ENCODE measurements around the gene FOXJ1.

FOXJ1 gene

DNA sequence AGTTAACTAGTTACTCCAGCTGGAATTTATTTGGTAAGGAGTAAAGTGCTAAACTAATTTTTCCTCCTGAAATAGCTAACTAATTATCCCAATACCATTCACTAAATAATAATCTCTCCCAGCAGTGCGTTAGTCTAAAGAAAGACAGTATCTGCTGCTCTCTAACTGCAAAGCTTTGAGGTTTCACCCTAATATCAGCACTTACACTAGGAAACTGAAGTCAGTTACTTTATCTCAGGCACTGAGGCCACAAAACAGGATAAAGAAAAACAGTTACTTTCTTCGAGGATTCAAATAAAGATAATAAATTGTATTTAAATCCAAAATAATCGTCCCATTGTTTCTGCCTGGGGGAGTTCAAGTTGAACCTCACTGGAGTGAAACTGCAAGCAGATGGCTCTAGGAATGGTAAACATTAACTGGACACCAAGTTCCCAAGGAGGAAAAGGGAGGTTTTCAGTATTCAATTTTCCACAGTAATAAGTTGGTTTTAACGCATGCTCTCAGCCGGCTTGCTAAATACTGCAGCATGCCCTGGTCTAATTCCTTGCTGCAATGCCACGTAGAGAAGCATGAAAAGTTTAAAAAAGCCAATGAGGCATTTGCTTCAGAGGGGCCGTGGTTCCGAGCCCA, 20.0 kb upstream of the FOXJ1 start:
- no peak for DNase-seq (ENCODE audit: low read depth in 1 of 2, low spot score in 1 of 2)

DNA sequence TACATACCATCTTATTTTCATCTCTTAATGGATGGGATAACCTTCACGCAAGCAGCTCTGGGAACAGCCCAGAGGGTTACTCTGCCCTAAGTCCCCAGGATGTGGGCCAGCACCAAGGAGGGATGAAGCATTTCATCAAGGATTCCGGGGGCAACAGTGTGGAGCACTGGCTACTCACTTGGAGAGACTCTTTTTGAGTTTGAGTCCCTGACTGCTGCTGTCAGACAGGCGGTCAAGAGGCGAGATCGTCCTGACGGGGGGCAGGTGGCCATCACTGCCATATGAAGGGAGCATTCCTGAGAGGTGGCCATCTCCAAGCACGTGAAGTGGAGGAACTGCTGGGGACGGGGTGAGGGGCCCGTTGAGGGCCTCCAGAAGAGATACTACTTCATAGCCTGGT, 18.1 kb upstream of the FOXJ1 start:
- DNase-seq (ENCODE audit: low read depth in 1 of 2, low spot score in 1 of 2) = no peak

DNA sequence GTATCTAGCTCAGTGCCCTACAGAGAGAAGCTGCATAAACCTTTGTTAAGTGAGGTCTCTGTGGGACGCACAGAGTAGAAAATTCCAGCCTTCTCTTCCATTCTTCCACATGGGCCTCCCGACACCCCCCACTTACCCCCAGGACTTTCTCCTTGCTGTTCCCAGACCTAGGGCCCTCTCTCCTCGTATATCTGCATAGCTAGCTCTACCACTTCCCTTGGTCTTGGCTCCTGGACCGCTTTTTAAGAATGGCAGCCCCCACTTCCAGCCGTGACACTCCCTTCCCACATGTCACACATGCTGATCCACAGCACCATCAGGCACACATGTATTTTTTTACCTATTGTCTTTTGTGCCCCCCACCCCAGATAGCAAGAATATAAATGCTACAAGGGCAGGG, 16.7 kb upstream of the FOXJ1 start:
- DNase-seq (ENCODE audit: low read depth in 1 of 2, low spot score in 1 of 2) = no peak

DNA sequence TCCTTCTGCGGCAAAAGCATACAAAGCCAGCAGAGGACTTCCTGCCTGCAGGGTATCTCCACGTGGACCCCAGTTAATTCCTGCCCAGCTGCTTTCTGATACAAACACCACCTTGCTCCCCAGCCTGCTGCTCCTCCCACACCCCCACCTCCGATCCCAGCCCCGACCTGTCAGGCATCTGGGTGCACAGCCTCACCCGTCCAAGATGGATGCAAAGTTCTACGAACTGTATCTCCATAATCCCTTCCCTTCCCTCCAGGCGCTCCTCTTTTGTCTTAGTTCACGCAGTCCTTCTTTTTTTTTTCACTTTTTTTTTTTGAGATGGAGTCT, 15.6 kb upstream of the FOXJ1 start:
- no peak for DNase-seq (ENCODE audit: low read depth in 1 of 2, low spot score in 1 of 2)

DNA sequence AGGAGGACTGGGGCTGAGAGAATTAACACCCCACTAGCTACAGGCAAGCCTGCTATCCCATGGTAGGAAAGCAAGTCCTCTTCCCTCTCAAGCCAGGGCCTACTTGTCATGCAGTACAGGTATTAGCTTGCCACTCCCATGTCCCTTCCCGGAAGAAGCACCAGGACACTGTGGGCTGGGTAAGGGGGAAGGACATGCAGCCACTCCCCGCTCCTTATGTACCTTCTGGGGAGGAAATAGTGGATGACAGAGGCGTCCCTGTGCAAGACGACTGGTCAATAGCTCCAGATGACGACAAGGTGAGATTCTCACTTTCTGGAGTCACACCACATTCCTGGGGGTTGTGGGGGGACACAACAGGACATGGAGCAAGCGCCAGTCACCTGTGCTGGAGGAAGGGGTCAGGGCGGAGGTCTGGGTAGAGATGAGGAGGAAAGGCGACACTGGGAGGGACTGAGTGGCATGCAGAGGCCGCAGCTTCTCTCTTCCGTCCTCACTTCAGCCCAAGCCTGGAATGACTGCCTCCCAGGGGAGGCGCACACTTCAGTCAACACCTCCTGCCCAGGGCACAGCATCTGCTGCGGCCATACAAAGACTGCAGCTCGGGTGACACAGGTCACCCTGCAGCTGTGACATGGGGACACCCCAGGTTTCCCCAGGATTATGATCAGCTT, 15.1 kb upstream of the FOXJ1 start:
- no peak for DNase-seq (ENCODE audit: low read depth in 1 of 2, low spot score in 1 of 2)

DNA sequence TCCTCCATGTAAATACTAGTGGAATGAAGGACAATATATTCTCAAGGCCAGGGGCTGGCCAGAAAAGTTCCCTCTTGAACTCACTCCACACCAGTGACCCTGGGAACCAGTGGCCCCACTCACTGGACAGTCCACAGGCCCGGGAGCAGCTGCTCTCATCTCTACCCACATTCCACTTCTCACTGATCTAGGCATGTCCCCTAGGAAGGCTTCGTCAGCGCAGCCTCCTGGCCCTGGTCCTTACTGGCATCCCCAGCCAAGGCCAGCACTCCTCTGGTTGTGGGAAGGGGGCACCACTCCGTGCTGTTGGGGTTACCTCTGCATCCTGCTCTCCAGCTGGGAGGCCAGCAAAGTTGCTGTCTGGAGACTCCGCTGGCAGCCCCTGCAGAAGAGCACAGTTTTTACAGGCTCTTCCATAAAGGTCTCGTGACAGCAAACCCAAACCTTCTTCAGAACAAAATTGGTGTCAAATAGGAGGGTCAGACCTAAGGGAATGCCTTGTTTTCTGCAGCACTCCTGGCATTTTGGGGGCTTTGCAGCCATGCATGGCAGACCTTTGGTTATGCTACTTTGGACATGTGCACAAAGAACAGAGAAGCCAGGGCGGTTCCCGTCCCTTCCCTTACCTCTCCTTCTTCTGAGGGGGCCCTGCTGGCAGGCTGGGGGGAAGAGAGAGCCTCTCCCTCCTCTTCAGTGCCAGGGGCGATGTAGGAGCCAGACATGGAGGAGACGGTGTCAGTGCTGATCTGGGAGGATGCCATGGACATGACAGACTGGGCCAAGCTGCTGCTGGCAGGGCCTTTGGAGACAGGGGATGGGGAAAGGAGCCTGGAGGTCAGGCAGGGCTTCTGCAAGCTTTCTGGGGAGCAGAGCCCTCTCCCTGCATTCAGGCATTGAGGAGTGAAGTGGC, 14.1 kb upstream of the FOXJ1 start:
- no peak for DNase-seq (ENCODE audit: low read depth in 1 of 2, low spot score in 1 of 2)

DNA sequence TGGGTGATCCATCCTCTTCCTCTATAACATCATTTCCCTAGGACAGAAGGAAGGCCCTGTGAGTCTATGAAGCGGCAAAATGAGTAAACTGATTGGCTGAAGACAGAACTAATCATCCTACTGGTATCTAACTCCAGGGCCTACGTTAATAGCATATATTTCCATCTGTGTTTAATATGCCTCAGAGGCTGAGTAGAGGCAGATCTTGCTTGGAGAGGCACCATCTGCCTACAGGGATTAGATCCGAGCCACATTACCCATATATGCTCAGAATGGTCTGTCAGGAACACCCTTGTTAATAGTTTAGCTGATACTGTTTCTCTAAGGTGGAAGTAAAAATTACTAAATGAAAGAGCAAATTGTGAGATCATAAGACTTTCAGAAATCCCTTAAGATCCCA, 13.2 kb upstream of the FOXJ1 start:
- DNase-seq (ENCODE audit: low read depth in 1 of 2, low spot score in 1 of 2) = no peak

DNA sequence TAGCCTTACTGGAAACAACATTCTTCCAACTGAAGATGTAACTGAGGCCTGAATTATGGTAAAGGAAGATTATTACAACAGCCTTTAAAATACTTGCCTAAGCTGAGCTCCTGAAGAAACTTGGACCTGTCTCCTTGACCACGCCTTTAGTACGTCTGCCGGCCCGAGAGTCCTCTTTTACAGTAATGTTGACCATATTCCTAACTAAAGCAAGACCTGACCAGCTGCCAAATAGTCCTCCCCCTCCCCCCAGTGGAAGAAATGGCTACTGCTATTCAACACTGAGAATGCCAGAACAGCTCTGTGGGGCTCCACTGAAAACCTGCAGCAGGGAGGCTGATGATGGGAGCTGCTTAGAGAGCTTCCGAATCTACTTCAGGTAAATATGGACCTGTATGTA, 12.6 kb upstream of the FOXJ1 start:
- no peak for DNase-seq (ENCODE audit: low read depth in 1 of 2, low spot score in 1 of 2)

DNA sequence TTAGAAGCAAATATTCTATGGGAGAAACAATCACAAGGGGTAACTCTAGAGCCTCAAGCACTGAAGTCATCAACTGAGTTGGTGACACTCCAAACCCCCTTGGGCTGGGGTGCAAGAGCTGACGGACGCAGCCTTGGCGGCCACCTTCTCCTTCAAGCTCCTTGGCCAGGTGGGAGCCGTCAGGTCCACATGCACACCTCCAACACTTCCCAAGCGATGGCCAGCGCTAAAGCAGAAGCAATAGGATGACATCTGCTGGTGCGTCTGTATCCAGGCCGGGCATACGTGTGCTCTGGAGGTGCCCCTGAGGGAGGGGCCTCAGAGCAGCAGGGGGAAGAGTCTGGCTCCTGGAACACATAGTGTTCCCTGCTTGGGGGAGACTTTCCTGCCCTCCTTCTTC, 12.2 kb upstream of the FOXJ1 start:
- no peak for DNase-seq (ENCODE audit: low read depth in 1 of 2, low spot score in 1 of 2)

DNA sequence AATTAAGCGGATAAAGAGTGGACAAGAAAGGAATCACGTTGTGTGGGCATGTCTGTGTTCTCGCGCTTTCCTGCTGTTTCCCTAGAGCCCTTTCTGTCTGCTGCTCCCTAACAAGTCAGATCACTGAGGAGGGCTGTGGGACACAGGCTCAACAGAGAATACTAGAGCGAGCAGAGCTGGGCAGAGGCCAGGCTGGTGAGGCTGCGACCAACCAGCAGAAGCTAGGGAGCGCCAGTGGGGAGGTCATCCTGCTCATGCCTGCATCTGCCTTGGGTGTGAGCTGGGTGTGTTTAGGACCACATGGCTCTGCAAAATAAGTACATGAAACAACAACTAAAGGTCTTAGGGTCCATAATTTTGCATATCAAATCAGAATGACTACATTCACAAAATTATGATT, 11.5 kb upstream of the FOXJ1 start:
- DNase-seq (ENCODE audit: low read depth in 1 of 2, low spot score in 1 of 2) = no peak

DNA sequence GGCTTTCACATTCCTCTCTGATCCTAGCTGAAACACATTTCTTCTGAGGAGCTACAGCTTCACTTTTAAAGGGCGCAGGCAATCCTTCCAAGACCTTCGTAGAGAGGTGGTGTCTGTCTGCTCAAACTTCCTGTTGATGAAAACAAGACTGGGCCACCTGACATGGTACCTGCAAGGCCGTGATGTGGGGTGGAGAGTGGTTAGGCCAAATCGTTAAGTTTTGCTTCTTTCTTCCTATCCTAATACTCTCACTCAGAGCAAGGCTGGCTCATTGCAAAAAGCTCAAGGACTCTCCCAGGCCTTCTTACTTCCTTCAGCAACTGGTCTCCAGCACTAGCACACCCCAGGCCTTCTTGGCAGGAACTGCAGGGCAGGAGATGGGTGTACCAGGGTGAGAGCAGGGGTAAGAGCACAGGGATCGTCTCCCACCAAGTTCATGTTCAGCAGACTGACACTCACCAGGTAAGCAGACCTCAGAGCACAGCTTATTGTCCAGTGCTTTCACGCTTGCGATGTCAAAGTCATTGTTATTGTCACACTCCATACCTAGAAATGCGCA, 10.9 kb upstream of the FOXJ1 start:
- no peak for DNase-seq (ENCODE audit: low read depth in 1 of 2, low spot score in 1 of 2)

DNA sequence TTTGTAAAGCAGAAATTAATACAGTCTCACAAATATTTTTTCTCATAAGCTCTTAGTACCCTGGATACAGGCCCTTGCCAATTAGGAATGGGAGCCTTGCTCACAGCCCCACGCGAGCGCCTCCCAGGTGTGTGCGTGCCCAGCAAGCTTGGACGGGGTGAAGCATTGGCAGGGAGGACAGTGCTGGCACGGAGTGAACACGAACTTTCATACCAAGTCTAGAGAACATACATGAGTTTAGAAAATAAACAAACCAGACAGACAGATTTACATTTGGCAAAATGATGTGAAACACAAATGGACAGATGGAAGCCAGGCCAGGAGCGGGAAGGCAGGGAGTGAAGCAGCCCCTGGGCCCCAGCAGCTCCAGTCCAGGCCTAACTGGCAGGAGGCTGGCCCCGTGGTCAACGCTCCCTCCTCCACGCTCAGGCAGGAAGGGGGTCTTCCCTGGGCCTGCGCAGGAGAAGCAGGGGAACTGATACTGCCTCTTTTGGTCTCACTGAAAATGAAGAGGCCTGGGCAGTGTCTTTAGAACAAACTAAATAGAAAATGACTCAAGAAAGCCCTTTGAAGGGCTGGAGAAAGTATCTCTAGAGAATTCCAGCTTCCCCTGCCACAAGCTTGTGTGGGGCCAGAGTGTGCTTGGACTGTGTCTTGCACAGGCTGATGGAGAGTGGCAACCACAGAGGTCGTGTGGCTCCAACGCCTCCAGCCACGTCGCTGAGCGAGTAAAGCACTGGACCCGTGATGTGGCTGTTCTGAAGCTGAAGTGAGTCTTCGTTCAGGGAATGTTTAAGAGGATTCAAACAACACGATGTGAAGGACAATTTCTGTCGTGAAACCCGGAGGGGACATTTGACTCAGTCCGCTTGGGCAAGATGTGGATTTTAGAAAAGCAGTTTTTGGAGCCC, 9.9 kb upstream of the FOXJ1 start:
- no peak for DNase-seq (ENCODE audit: low read depth in 1 of 2, low spot score in 1 of 2)

DNA sequence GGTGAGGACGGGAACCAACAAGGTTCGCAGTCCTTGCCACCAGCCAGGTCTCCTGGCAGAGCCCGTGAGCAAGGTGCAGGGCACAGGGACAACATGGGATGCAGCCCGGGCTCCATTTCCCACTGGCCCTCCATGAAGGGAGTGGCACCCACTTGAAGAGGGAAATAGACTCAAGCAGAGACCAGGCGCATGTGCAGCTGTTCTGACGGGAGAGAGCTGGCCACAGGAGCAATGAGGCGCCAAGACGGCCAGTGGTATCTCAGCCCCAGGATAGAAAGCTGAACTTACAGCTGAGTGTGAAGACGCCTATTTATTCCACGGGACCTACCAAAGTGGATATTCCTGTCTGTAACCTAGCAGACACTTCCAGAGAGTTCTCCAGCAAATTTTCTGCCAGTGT, 8.2 kb upstream of the FOXJ1 start:
- DNase-seq (ENCODE audit: low read depth in 1 of 2, low spot score in 1 of 2) = no peak

DNA sequence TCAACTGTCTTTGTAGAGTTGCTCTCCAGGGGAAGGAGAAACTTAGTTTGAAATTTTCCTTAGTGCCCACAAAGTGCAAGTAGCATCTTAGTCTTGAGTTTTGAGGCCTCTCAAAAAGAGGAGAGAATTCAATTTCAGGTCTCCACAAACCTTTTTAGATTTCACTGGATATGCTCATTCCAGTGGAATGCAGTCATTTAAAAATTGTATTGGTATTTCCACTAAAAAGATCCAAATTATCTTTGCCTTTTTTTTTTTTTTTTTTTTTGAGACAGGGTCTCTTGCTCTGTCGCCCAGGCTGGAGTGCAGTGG, 6.9 kb upstream of the FOXJ1 start:
- DNase-seq (ENCODE audit: low read depth in 1 of 2, low spot score in 1 of 2) = no peak

DNA sequence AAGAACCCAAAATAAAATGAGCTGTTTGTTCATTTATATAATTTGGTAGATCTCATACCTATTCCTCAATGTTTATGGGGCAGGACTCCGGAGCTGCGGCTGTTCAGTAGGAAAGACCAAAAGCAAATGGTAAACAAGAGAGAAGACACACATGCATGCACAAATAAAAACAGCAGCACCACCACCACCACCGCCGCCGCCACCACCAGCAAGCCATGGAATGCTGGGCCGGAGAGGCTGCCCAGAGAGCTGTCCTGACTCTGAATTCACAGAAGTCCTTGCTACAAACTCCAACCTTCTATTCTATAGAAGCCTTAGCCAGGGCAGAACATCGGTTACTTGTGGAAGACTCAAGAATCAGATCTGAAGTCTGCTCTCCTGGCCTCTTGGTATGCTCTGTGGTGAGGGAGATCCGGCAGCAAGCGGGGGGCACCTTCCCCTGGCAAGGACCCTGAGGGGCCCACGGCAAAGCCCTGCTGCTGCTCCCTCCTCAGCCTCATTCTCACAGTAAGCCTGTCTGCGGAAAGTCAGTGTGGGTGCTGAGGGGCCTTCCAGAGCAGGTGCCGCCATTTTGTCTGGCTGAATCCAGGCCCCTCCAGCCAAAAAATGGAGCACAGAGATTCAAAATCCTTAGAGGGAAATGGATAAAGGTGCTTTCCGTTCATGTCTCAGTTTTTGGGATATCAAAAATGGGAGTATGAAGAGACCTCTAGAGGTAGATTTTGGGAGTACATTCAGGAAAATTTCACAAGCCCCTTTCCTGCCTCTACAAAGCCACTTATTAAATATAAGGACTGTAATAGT, 6.4 kb upstream of the FOXJ1 start:
- no peak for DNase-seq (ENCODE audit: low read depth in 1 of 2, low spot score in 1 of 2)

DNA sequence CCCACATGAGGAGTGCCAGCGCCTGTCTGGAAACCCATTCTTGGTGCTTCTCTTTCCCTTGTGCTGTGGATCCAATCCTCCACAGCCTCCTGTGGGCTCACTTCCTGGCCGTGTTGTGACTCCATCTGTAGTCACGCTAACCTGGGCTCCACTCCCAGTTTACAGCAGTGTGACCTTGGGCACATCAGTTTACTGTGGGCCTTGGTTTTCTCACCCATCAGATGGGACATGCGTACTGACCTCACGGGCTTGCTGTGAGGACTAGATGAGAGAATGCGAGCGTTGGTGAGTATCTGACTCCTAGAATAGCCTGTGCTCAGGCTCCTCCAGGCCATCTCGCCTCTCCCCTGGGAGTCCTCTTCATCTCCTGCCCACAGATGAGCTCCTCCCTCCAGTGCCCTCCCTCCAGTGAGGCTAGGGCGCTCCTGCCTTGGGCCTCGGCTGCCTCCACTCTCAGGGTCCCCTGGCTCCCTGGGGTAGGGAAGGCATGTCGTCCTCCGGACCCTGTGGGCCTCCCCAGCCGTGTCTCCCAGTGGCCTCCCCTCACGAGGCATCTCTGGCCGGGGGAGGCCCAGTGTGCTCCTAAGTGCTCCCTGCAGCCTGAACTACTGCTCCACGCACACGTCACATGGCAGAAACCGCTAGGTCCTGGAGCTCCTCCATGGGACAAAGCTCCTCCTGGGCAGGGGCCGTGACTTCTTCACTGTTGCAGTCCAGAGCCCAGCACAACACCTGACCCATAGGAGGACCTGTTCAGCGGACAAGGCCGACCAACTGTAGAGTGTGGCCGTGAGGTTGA, 5.2 kb upstream of the FOXJ1 start:
- no peak for DNase-seq (ENCODE audit: low read depth in 1 of 2, low spot score in 1 of 2)

DNA sequence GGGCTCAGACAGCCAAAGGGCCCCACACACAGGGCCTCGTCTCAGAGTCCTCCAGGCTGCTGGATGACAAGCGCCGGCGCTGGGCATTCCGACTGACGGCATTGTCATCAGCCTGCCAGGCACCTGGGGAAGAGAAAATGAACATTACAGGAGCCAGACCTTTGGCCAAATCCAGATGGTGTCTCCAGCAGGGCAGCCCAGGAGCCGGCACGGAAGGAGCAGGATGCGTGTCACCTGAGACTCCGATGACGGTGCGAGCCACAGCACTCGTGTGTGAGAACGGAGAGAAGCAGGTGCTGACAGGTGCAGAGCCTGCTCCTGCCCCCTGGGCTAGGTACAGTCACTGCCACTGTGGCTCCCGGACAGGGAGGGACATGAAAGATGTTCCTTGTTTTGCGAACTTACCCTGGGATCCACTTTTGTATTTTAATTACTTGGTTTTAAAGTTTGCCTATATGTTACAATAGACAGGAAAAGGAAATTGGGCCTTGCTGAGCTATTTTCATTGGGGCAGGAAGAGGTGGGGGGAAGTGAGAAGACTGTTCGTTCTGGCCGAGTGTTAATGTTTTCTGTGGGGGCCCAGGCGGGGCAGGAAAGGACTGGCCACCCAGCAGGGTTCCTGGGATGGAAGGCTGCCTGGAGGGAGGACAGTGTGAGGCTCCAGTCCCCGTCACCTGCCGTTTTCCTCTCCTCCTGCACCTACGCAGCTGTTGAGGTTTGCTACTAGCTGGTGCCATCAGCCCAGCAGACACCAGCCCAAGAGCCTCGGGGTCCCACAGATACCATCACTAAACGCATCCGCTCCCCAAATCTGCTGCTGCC, 4.4 kb upstream of the FOXJ1 start:
- no peak for DNase-seq (ENCODE audit: low read depth in 1 of 2, low spot score in 1 of 2)

DNA sequence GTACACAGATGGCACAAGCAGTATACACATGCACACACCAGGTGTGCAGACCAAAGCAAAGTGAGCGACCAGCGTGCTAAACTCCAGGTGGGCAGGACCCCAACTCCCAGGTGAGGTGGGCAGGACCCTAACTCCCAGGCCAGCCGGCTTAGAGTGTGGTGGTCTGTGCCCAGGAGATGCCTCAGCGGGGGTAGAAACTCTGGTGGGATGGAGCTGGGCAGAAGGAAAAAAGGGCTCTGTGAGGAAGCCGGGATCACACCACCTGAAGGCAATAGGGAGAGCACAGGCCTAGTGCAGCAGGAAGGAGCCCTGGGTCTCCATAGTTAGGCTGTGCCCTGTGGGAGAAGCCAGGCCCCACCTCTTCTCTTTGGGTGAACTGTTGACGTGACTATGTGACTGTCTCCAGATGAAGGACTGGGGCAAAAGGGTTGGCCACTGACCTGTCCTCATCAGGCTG, 1.6 kb upstream of the FOXJ1 start:
- DNase-seq (ENCODE audit: low read depth in 1 of 2, low spot score in 1 of 2) = no peak

Measured in activated CD4-positive, alpha-beta T cell treated with anti-CD3 and anti-CD28 coated beads, Interleukin-2, amount 50 U/mL, for 24 hours (primary cell).